Activated CD4-positive, CD25-positive, alpha-beta regulatory T cell treated with anti-CD3 and anti-CD28 coated beads, Interleukin-2, amount 50 U/mL, for 16 hours (primary cell): ENCODE results near the gene GOLGA6L7.
"Not testable (repeated sequence)": the region's sequence is repeated elsewhere in the genome, so short reads cannot be mapped to it uniquely, and the experiment has no call there.

Source experiments
- DNase-seq: peaks from one replicate; pipeline ENCODE4 v3.0.0-alpha.2; 2020; ENCODE audit warnings: low read depth, low spot score

Gene GOLGA6L7

GRCh38 chr15:28884151-28884940 lies 35.9 kb upstream of the GOLGA6L7 start:
- no peak for DNase-seq

- DNase-seq: no peak
These were observed 33.2 kb upstream of the GOLGA6L7 start for GRCh38 chr15:28881600-28881999.

- no peak for DNase-seq
These were observed 32.7 kb upstream of the GOLGA6L7 start for GRCh38 chr15:28881170-28881569.

GRCh38 chr15:28880680-28881079 lies 32.2 kb upstream of the GOLGA6L7 start:
- no peak for DNase-seq

GRCh38 chr15:28879551-28879950 lies 31.1 kb upstream of the GOLGA6L7 start:
- no peak for DNase-seq

- DNase-seq: no peak
These were observed 29.8 kb upstream of the GOLGA6L7 start for GRCh38 chr15:28878209-28878608.

- no peak for DNase-seq
These were observed 28.4 kb upstream of the GOLGA6L7 start for GRCh38 chr15:28876845-28877185.

- DNase-seq: no peak
These were observed 27.8 kb upstream of the GOLGA6L7 start for GRCh38 chr15:28876131-28876844.

GRCh38 chr15:28875461-28876000 lies 27.1 kb upstream of the GOLGA6L7 start:
- DNase-seq: no peak

- no peak for DNase-seq
These were observed 25.2 kb upstream of the GOLGA6L7 start for GRCh38 chr15:28873585-28874190.

- DNase-seq: no peak
These were observed 24.6 kb upstream of the GOLGA6L7 start for GRCh38 chr15:28873006-28873405.

- no peak for DNase-seq
These were observed 22.7 kb upstream of the GOLGA6L7 start for GRCh38 chr15:28871168-28871567.

GRCh38 chr15:28868744-28869345 lies 20.4 kb upstream of the GOLGA6L7 start:
- DNase-seq: no peak

- not testable (repeated sequence) for DNase-seq
These were observed 13.3 kb upstream of the GOLGA6L7 start for GRCh38 chr15:28861589-28862293.

GRCh38 chr15:28861031-28861534 lies 12.6 kb upstream of the GOLGA6L7 start:
- DNase-seq: no peak

- DNase-seq: not testable (repeated sequence)
These were observed 6.1 kb upstream of the GOLGA6L7 start for GRCh38 chr15:28854578-28854977.

GRCh38 chr15:28853654-28854053 lies 5.2 kb upstream of the GOLGA6L7 start:
- DNase-seq: not testable (repeated sequence)

- not testable (repeated sequence) for DNase-seq
These were observed 1.3 kb upstream of the GOLGA6L7 start for GRCh38 chr15:28849766-28850165.

GRCh38 chr15:28849271-28849670 lies 827 bp upstream of the GOLGA6L7 start:
- not testable (repeated sequence) for DNase-seq

GRCh38 chr15:28847959-28848358 lies 485 bp downstream of the GOLGA6L7 start:
- DNase-seq: not testable (repeated sequence)

- DNase-seq: not testable (repeated sequence)
These were observed 1.2 kb downstream of the GOLGA6L7 start for GRCh38 chr15:28847247-28847646.
